Putamen (tissue), 1 donor: Measurements from ENCODE around the gene SKI.
"Not testable (repeated sequence)": the region's sequence is repeated elsewhere in the genome, so short reads cannot be mapped to it uniquely, and the experiment has no call there.

ENCODE experiments used
- DNase-seq: peaks from one replicate; pipeline ENCODE4 v3.0.0-alpha.2; 2016; ENCODE audit warnings: low spot score

The SKI gene

DNA sequence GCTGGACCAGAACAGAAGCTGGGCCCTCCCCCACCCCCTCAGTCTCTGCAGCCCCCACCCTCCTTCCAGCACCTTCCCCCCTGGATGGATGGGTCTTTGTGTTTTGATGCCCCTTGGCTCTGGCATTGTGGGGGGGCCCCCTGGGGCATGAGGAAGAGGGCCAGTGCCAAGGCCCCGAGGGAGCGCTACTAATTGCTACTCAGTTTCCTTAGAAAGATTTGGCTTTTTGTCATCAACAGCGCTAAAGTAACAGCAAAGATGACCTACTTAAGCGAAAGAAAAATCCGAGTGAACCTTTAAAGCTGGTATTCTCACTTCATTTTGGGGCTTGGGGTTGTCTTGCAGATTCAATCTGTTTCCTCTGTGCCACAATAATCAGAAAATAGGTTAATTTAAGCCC, 63.5 kb downstream of the SKI start:
- DNase-seq, result no peak

DNA sequence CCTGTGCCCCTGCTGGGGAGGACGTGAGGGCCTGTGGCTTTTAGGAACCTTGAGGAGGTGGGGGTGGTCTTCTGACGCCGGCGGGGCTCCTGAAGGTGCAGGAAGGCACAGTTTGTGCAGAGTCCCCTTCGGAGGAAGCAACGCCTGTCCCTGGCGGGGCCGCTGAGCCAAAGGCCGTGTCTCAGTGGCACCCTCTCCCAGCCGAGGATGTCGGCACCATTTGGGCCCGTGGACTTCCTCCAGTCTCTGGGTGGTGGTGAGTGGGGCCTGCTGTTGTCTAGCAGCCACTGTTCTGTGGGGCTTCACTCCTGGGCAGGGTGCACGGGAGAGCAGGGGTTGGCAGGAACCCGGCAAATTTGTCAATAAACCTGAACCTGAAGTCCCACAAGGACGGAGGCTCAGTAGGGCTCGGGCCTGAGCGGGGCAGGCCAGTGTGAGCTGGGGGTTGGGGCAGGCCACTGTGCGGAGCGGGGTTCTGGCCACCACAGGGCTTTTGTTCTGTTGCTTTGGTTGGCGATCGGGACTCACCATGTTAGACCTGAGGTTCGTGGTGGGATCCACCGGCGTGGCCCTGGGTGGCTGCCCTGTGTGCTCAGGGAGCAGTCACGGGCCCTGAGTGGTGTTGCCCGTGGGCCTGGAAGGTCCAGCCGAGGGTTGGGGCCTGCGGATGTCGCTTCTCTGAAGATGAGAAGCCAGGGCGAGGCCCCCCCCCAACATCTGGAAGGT, 64.8 kb downstream of the SKI start:
- DNase-seq, result no peak

DNA sequence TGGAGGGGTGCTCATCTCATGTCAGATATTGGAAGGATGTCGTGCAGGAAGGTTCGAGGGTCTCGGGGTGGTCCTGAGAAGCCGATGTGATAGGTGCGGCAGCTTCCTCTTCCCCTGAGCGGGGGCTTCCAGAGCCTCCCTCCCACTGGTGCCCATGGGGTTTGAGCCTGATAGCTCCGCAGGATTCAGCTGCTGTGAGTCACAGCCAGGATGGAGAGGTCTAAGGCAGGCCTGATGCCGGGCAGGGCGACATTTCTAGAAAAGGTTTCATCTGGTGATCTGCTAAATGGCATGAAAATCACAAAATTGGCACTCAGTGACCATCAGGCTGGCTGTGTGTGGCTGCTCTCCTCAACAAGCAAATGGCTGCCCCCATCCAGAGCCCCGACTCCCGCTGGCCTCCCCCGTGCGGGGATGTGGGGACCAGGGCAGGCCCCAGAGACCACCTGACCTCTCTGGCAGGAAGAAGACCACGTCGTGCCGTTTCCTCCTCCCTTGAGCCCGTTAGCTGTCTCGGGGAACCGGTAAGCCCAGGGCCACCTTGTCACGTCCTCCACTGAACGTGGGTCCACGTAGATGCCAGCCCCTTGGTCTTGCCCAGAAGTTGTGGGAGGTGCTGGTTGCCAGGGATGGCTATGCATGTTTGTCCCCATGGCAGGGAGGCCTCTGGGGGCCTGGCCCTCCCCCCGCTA, 66.1 kb downstream of the SKI start:
- DNase-seq, result no peak

DNA sequence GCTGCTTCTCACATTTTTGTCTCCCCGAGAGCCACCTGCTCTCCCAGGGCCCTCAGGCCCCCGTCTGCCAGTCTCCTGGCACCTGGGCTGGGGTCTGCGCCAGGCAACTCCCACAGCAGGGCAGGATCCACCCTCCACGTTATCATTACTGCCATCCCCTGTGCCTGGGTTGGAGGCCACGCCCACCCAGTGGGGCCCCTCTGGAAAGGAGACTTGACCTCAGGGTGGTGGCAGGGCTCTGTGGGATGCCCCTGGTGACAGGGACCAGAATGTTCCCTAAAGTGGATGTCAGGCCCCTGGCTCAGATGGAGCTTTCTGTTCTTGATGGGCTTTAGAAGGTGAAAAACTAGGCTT, 66.6 kb downstream of the SKI start:
- DNase-seq, result no peak

DNA sequence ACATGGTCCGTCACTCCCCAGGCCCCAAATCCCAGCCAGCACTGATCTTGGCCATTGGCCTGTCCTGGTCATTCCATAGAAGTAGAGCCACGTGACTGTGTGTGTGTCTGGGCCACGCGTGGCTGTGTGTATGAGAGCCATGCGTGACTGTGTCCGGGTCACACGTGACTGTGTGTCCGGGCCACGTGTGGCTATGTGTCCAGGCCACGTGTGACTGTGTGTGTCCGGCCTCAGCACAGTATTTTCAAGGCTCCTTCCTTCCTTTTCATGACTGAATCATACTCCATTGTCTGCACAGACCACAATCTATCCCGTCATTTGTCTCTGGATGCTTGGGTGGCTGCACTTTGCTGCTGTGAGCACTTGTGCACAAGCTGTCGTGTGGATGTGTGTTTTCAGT, 67.4 kb downstream of the SKI start:
- no peak for DNase-seq

DNA sequence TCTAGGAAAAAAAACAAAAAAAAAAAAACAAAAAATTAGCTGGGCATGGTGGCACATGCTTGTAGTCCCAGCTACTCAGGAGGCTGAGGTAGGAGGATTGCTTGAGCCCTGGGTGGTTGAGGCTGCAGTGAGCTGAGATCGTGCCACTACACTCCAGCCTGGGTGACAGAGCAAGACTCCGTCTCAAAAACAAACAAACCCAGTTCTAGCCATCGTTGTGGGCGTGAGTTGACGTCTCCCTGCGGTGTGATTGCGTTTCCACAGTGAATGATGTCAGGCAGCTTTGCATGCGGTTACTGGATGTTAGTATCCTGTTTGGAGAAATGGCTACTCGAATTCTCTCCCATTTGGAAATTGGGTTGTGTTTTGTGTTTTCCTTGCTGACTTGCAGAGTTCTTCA, 68.1 kb downstream of the SKI start:
- not testable (repeated sequence) for DNase-seq

DNA sequence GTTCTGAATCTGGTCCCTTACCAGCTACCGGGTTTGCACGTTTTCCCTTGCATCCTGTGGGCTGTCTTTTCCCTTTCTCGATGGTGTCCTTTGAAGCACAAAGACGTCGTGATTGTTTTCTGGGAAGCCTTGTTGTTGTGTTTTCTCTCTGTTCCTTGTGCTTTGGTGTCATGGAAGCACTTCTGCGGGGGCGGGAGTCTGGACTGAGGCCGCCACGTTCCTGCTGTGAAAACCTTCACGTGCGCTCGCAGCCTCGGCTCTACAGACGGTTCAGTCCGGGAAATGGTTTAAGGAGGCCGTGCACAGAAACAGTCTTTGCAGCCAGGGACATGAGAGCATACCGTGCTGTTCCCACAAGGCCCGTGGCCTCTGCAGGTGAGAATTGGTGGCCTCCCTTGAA, 68.5 kb downstream of the SKI start:
- no peak for DNase-seq

DNA sequence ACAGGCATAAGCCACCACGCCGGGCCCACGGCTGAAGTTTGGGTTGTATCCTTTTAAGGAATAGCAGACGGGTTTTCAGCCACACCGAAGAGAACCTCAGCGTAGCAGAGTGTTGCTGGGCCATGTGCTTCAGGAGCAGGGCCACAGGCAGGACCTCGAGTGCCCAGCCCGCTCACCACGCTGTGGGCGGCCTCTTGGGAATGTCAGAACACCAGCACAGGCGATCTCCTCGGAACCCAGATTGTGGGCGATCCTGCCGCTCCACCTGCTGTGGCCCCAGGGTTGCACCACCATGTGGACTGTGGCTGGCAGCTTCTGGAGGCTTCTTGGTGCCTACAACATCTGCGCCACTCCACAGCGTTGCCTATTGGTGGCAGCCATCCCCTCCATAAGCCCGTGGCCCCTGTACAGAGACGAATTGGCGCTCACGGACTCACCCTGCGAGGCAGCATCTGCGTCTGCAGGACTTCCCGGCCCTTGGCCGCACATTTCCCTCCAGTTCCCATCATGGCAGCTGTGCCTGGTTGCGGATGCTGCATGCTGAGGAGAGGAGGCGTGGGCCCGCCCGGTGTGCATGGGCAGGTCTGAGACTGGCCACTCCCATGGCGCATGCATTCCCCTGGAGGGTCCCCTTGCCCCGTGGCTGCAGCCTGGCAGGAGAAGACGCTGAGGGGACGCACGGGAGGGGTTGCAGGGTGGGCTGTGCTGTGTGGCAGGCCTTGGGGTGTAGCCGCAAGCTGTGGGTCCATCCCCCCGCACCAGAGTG, 69.3 kb downstream of the SKI start:
- DNase-seq, result no peak

DNA sequence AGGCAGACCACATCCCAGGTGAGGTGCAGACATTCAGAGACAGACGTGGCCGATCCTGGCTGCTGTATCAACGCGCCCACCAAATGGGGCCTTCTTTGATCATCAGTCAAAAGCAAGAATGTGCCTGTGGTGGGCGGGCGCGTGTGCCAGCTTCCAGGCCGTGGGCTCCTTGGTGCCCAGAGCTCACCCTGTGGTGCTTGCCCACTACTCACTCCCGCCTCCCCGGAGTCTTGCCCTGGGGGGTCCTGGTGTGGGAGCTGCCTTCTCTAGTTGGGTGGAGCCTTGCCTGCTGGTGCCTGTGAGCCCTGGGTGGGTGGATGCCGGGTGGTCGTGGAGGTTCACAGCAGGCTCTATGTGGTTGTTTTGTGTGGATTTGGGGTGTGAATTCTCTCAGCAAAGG, 70.6 kb downstream of the SKI start:
- no peak for DNase-seq

DNA sequence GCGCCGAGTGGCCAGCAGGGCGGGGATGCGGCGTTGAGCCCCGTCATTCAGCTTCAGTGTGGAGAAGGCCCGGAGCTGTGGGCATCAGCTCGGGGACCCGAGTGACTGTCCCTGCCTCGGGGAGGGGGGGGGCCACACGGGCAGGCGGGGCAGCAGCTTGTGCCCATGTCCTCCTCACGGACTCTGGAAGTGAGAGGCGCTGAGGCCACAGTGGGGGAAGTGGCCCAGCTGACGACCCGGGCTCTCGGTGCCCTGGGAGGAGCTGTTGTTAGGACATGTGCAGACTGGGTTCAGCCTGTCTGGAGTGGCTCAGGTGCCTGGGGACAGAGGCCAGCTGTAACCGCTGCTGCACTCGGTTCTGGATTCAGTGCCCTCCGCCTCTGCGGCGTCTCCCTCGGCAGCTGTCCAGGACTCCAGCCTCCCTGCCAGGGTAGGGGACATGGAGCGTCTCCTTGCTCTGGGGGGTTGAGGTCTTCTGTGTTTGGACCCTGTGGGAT, 71.1 kb downstream of the SKI start:
- no peak for DNase-seq

DNA sequence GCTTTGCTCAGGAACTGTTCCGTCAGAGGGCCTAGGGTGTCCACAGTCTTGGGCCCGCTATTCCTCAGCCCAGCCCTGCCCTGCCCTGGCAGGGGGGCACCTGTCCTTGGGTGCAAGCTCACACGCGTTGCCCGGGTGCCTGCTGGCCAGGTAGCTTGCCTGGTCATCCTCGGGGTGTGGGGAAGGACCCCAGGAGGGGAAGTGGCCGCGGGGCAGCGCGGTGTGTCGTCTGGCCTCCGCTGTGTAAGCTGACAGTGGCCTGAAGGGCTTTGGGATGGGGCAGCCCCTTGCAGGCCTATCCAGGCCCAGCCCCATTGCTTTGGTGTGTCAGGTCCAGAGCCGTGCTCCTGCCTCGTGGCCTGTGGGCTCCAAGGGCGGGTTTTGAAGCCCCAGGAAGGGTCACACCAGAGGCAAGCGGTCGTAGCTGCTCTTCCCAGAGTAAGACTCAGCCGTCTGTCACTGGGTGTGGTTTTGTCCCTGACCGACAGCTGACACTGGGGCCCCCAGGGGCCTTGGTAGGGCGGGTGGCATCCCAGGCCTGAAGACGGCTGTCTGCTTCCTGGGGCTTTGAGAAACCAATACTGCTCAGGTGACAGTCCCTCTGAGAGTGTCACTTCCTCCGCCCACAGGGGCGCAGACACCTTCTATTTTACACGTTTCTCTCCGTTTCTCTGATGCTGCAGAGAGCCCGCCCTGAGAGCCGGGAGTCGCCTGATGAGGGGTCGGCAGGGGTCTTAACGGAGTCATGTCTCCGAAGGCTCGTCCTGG, 72.1 kb downstream of the SKI start:
- no peak for DNase-seq

DNA sequence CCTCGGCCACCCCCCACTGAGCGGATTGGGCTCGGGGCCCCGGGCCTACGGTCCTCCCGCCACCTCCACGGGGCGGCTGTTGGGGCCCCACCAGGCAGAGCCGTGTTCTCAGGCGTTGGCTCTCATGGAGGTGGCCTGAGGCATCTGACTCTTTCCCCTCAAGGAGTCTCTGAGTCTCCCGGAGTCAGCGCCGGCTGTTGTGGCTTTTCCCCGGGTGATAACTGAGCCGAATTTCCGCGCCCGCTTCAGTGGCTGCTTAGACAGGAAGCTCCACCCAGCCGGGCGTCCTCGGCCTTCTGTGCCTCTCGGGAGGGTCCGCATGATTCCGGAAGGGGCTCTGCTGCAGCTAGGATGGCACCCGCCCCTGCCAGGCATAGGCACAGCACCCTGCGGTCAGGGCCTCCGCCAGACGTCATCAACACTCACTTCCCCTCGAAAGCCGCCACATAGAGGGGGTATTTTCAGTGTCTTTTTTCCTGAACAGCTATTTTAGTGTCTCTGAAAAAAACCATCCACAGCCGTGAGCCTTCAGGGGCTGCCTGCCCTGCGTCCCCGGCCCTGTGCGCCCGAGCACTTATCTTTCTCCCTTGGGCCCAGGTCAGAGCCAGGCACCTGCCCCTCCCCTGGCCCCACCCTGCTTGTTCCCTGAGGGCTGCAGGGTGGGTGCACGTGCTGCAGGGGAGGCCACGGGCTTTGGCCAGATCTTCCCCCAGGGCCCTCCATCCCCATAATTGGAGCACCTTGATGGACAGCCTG, 72.9 kb downstream of the SKI start:
- DNase-seq, result no peak

DNA sequence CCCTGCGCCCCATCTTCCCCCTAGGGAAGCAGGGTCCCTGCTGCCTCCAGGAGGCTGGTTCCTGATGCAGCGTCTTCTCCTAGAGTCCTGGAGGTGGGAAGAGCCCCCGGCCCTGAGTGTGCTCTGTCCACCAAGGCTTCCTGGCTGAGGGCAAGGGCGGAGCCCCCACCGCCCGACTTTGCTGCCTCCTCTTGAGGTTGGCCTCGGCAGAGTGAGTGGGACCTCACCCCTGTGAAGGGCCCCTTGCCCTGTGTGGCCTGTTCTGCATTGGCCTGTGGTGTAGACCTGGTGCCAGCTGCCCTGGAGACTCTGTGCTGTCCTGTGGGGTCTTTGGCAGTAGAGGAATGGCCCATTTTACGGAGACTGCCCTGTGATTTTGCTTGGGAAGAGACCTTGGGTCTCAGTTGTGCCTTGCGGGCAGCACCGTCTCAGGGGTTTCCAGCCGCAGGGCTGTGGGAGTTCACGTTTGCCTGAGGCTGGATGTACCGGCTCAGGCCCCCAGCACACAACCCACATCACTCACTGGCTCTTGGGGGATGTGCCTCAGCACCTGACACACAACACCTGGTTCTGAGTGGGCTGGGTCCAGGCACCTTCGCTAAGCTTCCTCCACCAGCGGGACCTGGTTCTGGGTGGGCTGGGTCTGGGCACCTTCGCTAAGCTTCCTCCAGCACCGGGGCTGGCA, 73.6 kb downstream of the SKI start:
- DNase-seq, result no peak

DNA sequence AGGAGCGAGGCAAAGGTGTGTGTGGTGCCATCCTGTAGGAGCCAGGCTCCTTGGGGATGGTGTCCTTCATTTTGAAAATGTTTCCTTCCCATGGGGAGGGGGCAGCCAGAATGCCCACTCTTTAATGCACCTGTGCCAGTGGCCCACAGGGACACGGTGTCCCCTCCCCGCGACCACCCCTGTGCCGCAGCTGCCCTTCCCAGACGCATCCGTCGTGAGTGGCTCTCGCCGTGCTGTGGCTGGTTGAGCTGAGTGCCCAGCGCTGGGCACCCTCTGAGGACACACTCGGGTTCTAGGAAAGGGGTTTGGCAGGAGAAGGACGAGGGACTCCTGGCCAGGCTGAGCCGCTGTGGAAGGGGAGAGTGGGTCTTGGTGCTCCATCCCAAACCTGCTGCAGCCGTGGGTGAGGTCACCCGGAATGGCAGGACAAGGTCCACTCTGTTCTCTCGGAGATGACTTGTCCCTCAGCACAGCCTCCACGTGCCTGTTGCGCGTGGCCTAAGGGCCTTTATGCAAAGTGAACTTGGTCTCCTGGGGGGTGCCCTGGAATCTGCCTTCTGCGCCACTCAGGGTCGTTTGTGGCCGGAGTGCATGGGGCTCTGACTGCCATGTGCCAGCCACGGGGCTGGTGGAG, 74.3 kb downstream of the SKI start:
- no peak for DNase-seq

DNA sequence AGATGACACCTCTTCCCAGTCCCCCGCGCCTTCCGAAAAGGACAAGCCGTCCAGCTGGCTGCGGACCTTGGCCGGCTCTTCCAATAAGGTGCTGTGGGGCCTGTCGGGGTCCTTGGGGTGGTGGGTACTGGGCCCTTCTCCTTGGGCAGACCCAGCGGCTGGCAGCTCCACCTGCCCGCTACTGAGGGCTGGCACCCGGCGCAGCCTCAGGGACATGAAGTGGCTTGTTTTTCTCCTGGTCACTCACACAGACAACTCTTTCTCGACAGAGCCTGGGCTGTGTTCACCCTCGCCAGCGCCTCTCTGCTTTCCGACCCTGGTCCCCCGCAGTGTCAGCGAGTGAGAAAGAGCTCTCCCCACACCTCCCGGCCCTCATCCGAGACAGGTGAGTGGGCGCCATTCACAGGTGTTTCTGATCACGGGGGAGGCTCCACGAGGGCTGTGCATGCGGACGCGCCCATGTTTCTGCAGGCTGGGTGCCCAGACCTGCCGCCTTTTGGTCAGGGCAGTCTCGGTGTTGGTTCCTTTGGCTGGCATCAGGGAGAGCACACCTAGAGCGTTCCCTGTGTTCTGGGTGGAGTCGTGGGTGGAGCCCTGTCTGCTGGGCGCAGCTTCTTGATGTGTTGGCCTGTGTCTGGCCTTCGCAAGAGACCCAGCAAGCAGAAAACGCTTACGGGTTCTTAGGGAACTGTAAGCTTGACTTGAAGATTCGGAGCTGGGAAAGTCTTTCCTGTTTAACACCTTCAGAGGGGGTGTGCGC, 75.1 kb downstream of the SKI start:
- no peak for DNase-seq

DNA sequence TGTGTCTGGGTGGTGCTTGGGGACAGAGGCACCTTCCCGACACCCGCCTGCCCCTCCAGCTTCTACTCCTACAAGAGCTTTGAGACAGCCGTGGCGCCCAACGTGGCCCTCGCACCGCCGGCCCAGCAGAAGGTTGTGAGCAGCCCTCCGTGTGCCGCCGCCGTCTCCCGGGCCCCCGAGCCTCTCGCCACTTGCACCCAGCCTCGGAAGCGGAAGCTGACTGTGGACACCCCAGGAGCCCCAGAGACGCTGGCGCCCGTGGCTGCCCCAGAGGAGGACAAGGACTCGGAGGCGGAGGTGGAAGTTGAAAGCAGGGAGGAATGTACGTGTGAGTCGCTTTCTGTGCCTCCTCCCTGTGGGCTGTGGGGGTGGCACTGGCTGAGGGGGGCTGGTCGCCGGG, 75.7 kb downstream of the SKI start:
- no peak for DNase-seq

DNA sequence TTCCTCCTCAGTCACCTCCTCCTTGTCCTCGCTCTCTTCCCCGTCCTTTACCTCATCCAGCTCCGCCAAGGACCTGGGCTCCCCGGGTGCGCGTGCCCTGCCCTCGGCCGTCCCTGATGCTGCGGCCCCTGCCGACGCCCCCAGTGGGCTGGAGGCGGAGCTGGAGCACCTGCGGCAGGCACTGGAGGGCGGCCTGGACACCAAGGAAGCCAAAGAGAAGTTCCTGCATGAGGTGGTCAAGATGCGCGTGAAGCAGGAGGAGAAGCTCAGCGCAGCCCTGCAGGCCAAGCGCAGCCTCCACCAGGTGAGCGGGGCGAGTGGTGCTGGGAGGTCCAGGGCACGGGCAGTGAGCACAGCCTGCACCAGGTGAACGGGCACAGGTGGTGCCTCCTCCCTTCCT, 76.2 kb downstream of the SKI start:
- DNase-seq, result no peak

DNA sequence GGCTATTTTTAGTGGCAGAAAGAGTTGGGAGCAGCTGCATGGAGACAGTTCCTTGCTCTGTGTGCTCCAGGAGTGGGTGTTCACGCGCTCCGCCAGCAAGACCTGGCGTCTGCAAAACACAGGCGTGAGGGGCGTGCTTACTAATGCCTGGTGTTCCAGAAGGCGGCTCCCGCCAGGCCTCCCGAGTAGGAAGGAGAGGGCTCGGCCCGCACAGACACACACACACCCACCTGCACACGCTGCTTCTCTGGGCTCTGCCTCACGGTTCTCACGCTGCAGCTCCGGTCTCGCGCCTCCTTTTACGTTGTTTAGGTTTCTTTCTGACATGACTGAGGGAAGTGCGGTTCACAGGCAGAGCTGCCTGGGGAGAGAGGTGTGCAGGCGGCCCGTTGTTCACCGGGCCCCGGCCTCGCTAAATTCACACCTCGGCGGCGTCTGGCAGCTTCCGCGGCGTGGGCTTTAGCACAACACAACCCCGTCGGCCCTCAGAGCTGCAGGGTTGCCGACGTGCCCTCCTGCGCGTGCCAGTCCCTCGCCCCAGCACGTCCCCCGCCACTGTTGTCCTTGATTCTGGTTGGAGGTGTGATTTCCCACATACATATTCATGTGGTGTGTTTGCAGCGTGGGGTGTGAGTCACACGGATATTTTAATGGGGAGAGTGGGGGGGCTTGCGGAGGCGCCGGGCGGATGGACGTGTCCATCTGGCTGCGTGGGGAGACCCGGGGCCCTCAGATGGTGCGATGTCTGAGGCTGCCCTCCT, 77.0 kb downstream of the SKI start:
- peak; percentile 76 for DNase-seq
